NCI-H2029 treated with DMSO at 0.1 percent for 48 hours (cell line): ENCODE measurements around the gene NTMT2.
"Not testable (repeated sequence)": the region's sequence is repeated elsewhere in the genome, so short reads cannot be mapped to it uniquely, and the experiment has no call there.

Source experiments
- DNase-seq: peaks from one replicate; lab custom pipeline; 2025; lab: John Stamatoyannopoulos, UW

NTMT2 gene

DNA sequence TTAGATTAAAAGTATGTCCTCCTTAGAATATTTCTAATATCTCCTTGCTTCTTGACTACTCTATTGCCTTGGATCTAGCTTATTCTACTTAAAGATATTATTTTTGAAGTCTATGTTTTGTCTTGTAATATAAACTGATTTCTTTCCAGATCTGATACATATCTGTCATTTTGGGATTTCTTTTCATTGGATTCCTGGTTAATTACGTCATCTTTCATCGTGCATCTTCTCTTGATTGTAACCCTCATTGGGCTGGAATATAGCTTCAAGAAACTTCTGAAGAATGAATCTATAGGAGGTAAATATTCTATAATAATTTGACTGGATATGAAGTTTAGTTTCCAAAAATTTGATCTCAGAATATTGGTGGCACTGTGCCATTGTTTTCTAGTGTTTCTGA is 12.1 kb downstream of the NTMT2 start:
- DNase-seq = no peak

DNA sequence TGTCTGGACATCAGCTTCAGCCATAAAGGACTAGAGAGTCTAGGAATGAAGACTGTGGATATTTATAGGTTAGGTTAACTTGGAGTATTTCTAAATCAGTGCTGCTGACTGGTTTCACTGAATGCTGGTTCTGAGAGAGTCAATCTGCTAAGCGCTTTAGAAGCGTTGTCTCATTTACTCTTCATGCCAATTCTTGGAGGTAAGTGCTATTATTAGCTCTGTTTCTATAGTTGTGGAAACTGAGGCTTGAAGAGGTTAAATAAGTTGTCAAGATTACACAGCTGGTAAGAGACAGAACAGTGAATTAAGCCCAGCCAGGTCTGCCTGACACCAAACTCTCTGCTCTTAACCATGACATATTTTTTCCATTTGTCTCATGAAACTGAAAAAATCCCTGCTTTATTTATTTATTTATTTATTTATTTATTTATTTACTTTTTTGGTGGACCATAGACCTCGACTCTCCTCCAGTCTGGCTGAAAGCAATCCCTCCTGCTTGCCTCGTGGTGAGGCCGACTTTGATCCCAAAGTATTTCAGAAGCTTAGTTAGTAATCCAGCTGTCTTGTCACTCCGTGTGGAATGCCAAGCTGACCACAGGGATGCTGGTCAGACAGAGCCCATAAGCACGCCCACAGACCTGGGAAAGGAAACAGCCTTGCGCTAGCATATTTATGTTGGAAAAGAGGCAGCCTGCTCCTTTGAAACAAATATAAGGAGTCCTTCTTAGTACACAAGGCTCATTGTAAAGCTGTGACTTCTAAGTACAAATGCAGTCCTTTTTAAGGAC is 16.9 kb downstream of the NTMT2 start:
- no peak for DNase-seq

DNA sequence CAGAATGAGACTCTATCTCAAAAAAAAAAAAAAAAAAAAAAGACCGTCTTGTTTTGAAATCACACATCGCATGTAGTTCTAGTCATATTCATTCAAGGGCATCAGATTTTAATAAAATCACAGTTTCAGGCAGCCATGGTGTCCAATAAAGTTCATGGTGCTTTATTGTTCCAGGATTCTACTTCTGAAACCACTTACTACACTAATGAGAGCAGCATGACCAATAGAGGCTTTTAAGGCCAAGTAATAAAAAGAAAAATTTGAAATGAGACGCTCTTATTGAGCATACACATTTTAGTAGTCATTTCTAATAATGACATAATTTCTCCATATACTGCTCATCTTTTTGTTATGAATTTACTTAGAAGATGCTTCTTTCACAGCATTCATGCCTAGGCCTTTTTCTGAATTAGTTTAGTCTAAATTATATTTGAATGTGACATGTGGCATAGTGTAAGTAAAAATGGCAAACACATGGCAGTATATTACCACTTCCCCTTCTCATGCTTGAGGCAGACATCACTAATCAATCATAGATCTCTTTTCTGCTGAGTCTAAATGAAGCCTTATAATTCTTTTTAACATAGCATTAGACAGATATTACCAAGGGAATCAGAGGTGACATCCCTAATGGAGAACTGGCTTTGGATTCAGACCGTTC is 18.5 kb downstream of the NTMT2 start:
- no peak for DNase-seq

DNA sequence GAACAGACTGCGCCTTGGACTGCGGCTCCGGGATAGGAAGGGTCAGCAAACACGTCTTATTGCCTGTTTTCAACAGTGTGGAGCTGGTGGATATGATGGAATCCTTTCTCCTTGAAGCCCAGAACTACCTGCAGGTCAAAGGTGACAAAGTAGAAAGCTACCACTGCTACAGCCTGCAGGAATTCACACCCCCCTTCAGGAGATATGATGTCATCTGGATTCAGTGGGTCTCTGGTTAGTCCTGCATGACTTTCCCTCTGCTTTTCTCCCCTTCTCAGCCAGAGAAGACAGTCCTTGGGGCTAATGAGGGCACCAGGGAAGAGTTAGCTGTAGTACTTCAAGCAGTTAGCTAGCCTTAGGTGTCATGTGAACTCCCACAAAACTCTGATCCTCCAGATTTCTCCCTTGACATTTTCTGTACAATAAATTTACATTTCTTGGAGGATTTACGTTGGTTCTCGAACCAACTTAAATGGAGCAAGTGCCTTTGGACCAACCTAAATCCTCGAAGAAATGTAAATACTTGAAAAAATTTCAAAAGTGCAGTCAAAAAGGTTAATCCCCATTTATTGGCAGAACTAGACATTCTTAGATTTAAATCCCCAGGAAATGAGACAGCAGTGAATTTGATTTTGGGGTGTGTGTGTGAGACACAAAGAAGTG is 20.9 kb downstream of the NTMT2 start:
- no peak for DNase-seq

DNA sequence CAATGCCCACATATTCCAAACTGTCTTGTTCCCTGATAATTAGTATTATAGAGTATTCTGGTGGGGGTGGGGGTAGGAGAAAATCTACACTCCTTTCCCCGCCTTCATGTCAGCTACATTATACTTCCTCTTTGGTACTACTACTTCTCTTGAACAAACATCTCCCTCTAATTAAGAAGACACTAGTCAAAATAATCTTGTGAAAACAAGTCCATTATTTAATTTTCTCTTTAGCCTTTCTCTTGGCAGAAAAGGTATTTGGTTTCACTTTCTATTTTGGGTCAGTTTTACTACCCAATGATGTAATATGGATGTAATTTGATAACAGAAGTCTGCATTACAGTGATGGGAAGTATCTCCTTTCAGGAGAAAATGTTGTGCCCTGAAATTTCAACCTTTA is 22.5 kb downstream of the NTMT2 start:
- DNase-seq = peak; percentile 9

DNA sequence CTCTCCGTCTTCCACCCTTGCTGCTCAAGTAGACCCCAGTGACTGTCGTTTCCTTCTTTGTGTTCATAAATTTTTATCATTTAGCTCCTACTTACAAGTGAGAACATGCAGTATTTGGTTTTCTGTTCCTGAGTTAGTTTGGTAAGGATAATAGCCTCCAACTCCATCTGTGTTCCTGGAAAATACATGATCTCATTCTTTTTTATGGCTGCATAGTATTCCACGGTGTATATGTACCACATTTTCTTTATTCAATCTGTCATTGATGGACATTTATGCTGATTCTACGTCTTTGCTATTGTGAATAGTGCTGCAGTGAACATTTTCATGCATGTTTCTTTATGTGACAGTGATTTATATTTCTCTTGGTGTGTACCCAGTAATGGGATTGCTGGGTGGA is 24.8 kb downstream of the NTMT2 start:
- not testable (repeated sequence) for DNase-seq

DNA sequence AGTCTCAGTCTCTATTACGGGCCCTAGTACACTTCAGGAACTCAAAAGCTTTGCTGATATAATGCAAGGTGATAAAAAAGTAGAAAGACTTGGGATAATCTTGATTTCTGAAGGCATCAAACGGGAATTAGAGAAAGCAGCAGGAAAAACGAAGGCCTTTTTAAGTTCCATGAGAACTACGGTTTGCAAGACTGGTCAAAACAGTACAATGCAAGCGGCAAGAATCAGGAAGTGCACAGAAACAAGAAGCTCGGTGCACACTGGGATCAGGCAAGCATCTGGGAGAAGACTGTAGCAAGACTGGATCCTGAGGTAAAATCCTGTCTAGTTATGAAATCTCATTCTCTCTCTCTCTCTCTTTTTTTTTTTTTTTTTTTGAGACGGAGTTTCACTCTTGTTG is 28.6 kb downstream of the NTMT2 start:
- no peak for DNase-seq

DNA sequence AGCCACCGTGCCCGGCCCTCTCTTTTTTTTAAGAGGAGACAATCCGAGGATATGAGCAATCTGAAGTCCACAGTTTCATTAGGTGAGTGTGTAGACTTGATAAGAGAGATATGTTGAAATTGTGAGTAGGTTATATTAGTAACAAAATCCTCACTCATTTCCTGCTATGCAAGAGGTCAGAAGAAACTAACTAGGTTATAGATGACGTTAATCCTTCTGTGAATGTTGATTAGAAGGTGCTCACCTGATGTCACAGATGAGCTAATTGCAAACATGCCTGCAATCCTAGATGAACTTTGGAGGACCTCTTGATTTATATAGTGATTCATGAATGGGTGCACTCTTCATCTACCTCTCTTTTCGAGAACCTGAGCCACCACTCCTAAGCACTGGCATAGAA is 29.3 kb downstream of the NTMT2 start:
- DNase-seq = peak; percentile 3

DNA sequence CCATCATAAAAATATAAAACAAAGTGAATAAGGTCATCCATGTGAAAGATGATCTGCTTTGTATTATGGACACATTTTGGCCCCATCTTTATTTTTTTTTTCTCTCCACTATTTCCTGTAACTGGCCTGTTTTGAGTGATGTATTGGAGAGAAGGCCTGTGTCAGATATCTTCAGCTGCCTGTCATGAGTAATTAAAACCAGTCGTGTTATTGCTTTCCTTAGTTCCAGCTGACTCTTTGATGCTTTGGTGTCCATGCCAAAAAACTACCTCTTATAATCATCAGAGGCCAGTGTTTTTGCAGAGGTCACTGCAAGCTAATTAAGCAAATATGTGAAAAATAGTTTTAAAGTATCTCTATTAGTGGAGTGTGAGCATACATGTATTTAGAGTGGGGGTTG is 29.7 kb downstream of the NTMT2 start:
- no peak for DNase-seq

DNA sequence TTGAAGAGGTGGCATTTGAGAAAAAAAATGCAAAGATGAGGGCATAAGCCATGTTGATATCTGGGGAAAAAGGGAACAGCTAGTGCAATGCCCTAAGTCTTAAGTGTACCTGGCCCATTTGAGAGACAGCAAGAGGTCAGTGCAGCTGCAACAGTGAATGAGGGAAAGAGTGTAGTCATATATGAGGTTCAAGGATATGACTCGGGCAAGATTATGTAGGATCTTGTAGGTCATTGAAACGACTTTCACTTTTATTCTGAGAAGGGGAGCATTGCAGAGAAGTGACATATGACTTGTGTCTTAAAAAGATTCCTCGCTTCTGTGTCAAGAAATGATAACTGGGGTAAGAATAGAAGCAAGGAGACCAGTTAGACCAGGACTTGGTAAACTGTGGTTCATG is 31.0 kb downstream of the NTMT2 start:
- no peak for DNase-seq

DNA sequence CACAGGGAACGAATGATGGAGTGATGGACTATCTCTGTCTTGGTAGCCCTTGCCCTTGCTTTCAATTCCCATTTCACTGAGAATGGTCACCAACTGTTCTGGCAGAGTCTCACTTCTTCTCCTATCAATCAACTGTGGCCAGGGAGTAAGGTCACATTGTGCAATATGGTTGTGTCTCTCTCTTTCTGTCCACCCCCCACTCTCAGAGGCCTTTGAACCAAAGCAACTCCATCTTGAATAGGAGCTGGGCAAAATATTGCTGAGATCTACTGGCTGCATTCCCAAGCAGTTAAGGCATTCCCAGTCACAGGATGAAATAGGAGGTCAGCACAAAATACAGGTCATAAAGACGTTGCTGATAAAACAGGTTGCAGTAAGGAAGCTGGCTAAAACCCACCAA is 36.7 kb downstream of the NTMT2 start:
- DNase-seq = no peak

DNA sequence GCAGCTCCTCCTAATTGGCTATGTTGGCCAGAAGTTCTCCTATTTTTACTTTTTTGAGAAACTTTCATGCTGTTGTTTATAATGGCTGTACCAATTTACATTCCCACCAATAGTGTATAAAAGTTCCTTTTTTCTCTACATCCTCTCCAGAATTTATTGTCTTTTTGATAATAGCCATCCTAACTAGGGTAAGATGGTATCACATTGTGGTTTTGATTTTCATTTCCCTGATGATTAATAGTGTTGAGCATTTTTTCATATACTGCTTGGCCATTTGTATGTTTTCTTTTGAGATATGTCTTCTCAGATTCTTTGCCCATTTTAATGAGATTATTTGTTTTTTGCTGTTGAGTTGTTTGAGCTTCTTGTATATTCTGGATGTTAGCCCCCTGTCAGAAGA is 46.8 kb downstream of the NTMT2 start:
- DNase-seq = no peak

DNA sequence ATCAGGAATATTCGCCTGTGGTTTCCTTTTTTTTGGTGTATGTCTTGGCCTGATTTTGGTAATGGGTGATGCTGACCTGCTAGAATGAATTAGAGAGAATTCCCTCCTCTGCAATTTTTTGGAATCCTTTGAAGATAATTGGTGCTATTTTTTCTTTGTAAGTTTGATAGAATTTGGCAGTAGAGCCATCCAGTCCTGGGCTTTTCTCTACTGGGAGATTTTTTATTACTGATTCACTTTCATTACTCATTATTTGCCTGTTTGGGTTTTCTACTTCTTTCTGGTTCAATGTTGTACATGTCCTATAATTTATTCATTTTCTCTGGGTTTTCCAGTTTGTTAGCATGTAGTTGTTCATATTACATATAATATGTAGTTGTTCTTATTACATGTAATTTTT is 48.7 kb downstream of the NTMT2 start:
- DNase-seq = no peak

DNA sequence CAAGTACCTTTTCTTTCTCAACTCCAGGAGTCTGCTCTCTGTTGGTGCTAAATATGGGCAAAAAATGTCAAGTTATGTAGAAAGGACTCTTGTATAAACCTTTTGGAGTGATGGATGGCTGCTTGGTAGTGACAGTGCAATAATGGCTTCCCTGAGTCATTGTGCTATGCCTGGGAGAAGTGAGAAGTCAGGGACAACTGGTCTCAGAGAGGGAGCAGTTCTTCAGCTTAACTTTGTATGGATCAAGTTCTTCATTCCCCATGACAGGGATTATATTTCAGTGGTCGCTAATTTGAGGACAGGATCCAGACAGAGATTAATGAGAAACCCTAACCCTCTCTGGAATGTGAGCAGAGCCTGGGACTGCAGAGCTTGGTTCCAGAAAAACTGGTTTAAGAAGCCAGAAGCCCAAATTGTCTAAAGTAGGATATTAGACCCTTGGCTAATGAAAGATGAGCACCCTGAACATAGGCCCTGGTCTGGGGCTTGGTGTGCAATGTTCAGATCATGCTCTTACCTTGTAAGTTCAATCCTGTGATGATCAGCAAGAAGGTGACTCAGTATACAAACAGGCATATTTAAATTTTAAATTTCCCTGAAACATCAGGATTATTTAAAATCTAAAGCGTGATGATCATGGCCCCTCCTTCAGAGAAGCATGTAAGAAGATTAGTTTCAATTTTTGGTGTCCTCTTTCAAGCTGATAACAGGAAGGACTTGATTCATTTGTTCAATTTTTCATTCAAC is 50.9 kb downstream of the NTMT2 start:
- DNase-seq = no peak

DNA sequence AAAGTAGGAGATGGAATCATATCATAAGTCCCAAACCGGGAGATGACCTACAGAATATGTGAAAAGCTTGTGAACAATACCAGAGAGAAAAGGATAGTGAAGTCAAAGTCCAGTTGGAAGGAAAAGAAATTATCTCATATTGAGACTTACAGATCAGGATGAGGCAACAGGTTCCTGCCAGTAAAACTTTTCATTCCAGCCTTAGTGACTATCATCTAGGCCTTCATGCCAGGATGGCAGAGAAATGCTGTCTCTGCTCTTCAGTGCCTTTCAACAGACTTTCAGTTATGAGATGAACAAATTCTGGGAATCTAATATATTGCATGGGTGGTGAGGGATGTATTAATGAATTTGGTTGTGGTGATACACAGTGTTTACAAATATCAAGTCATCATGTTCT is 52.3 kb downstream of the NTMT2 start:
- no peak for DNase-seq

DNA sequence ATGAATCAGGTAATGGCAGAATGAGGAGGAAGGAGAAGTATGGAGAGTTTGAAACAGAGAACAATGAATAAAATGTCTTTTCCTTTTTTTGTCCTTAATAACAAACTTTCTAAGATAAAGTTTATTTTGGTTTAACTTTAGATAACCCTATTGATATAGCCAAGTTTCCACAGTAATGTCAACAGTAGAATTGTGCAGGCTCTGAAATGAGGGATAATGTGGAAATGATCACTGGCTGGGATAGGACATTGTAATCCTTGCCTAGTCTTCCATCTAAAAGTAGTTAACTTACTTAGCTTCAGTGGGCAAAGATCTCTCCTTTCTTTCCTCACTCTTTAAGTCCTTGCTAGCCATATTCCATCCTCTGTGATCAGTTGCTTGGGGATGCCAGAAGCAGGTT is 52.8 kb downstream of the NTMT2 start:
- no peak for DNase-seq

DNA sequence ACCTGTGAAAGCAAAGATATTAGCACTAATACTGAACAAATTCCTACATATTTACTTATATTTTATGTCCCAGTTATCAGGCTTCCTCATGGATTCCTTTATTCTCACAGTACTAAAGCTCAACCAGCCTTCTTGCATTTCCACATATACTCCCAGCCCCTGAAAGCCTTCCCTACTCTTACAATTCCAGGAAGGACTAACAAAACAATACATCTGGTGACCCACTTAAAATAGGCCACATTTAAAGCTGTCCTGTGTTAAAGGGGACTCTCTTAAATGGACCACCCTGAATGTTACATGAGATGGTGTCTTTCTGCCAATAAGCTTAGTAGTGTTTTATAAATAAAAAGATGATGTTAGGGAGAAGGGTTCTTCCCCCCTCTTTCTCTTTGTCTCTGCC is 54.4 kb downstream of the NTMT2 start:
- DNase-seq = no peak

DNA sequence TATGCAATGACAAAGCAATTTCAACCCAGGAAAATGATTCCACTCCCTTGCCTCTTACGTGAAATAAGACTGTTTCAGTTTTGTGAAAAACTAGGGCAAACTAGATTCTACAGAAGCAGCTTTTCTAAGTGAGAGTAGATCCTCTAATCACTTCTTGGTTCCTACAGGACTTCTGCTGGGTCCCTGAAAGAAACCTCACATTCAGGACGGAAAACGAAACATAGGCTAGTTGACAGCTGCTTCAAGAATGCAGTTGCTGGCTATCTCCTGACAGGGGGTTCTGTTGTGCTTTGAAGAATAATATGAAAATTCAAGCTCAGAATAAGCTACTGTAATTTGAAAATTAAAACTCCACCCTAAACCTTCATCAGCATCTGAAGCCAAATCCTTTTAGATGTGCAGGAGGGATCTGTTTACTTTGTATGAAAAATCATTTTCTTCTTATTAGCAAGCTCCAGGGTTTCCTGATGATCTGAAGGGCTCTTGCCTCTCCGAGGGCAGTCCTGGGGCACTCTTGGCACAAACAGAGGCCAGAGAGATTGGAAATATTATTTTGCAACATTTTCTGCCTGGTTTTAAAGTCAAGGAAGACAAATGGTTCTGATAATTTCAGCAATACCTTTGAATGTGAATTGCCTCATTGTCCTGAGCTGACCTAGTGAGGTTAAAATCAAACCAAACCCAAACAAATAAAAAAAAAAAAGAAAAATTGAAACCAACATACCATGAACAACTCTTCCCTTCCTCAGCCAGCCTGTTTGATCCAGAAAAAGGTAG is 55.0 kb downstream of the NTMT2 start:
- no peak for DNase-seq

DNA sequence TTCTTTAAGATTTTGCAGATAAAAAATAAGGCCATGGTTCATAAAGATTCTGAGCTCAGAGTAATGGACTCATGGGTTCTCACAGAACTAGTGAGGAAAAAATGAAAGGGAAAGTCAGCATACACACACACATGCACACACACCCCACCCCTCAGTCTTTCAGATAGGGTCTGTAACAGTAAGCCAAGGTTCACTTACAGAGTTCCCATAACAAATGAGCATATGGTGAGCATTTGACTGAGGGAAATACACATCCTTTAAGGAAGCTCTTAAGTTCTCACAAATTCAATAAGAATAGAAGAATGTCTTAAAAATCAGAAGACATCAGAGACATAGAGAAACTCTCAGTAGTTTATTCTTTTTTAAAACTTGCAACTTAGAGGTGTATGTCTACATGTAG is 57.9 kb downstream of the NTMT2 start:
- no peak for DNase-seq

DNA sequence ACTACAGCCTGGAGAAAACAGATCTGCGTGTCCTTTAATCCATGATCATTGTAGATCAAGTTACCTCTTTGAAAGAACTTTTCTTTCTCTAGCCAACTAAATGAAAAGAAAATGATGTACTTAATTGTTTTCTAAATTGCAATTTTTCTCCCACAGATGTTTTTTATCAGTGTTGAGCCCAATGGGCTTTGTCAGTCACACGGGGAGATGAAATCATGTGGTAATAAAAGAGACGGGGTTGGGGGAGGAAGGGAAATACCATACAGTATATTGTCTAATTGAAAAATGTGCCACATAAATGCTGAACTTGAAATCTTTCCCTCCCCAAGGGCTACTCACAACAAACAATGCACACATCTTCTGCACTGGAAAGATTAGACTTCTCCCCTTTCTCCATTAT is 58.4 kb downstream of the NTMT2 start:
- DNase-seq = no peak

DNA sequence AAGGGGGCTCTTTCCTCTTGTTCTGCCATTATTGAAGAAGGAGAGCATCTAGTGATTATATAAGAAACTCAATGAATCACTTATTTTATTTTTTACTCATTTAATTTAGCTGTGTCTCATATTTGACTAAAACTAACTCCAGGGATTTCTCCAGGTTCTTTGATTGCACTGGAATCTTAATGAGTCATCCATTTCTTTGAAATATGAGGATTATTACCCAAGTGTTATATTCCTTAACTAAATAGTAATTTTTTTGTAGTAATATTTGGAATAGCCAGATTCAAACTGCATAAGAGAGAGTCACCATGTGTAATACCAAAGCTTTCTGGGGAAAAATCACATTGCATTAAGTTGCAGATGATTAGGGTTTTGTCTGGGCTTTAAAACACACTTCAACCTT is 59.5 kb downstream of the NTMT2 start:
- DNase-seq = no peak

DNA sequence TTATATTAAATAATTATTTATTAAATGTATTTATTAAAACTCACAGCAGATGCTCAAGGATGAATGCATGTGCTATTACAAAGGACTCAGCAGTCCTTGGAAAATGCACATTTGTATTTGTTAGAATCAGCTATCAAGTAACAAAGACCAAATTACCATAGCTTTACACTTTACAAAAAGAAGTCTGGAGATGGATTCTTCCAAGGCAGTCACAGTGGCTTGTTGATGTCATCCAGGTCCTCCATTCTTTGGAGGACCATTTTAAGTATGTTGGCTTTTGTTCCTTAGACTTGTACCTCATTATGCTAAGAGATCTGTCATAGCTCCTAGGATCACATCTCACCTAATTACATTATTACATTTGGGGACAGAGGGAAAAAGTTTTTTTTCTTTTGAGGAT is 63.4 kb downstream of the NTMT2 start:
- DNase-seq = no peak
